Fibroblast of pulmonary artery (primary cell): ENCODE measurements around the gene CAMTA1.

Experiments used
- DNase-seq: peaks from one replicate; pipeline ENCODE4 v3.0.0-alpha.2; 2010; ENCODE audit warnings: low read depth
- H3K4me3 ChIP-seq: replicated peaks from 2 replicates; pipeline ENCODE4 v1.5.1; 2011; ENCODE audit warnings: low read depth, mild to moderate bottlenecking, control low read depth, low read length, moderate library complexity
- TF ChIP-seq, protein P1 (sequence below): IDR thresholded peaks from 2 replicates; pipeline ENCODE4 v1.5.1; 2011; ENCODE audit warnings: mild to moderate bottlenecking, control low read depth, low read length, inconsistent platforms; ENCODE audit errors: missing control alignments

The CAMTA1 gene

DNA sequence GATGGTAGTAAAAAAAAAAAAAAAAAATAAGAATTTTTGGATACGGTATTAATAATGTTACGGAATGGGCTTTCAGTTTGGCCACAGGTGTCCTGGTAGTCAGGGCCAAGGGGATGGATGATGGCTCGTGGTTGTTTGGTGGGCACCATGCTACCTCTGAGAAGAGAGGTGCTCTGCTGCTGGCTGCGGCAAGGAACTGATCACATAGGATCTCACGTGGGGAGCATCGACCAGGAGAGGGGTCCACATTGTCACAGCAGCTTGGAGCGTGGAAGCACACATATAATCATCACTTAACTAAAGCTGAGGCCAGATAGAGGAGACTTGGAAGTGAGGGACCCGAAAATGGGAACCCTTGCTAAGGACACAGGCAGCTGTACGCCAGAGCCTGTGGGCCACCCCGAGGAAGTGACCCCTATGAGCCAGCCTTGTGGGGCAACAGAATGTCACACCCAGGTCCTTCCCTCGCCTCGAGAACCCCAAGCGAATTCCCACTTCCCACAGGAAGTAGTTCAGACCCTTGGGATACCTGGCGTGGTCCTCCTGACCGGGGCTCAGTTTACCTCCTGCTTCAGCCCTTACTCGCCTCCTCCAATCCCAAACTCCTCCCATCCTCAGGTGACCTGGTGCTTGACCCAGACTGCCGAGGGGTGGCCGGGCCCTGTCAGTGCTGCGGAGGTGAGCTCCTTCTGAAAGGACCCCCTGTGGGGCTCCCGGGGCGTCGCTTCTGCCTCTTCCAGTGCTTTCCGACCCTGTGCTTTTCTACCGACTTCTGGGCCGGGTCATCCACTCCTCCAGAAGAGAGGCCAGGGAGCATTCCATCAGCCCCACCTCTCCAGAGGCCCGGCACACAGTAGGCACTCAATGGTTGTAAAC lies 222.0 kb downstream of the CAMTA1 start:
- no peak for DNase-seq
- TF ChIP-seq, protein P1, sequence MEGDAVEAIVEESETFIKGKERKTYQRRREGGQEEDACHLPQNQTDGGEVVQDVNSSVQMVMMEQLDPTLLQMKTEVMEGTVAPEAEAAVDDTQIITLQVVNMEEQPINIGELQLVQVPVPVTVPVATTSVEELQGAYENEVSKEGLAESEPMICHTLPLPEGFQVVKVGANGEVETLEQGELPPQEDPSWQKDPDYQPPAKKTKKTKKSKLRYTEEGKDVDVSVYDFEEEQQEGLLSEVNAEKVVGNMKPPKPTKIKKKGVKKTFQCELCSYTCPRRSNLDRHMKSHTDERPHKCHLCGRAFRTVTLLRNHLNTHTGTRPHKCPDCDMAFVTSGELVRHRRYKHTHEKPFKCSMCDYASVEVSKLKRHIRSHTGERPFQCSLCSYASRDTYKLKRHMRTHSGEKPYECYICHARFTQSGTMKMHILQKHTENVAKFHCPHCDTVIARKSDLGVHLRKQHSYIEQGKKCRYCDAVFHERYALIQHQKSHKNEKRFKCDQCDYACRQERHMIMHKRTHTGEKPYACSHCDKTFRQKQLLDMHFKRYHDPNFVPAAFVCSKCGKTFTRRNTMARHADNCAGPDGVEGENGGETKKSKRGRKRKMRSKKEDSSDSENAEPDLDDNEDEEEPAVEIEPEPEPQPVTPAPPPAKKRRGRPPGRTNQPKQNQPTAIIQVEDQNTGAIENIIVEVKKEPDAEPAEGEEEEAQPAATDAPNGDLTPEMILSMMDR = no peak
- no peak overlapping the region for H3K4me3 ChIP-seq

DNA sequence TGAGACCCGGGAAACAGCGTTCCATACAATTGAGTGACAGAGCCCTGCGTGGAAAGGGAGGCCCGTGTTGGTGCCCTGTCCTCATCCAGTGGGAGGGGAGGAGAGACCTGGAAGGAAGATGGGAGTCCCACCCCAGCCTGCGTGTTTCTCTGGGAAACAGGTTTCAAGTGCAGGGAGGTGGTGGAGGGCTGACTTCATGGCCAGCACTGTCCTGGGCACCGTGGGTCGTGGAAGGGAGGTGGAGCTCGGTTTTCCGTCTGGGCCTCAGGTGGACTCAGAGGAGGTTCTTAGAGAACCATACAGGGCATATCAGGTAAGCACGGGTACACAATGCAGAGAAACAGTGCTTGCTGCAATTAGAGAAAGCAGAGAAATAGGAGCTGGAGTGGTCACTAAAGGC lies 222.6 kb downstream of the CAMTA1 start:
- no peak for DNase-seq
- TF ChIP-seq, protein P1 = no peak
- no peak overlapping the region for H3K4me3 ChIP-seq

DNA sequence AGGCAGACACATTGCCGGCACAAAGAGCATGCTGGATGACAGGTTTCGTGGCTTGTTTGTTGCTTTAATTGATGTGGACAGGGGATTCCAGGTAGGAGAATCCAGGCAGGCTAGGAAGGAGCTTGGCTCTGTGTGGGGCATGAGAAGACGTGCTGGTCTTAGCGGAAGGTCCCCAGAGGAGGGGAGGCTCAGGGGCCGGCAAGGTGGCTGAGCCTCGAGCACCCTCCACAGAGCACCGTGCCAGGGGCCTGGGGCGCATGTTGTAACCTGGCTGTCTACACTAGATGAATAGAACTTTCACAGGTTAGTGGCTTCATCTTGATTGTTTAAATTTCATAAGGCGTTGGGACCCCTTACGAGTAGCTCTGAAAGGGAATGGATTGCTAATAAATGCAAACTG lies 223.1 kb downstream of the CAMTA1 start:
- TF ChIP-seq, protein P1 = no peak
- DNase-seq = no peak
- no peak overlapping the region for H3K4me3 ChIP-seq

DNA sequence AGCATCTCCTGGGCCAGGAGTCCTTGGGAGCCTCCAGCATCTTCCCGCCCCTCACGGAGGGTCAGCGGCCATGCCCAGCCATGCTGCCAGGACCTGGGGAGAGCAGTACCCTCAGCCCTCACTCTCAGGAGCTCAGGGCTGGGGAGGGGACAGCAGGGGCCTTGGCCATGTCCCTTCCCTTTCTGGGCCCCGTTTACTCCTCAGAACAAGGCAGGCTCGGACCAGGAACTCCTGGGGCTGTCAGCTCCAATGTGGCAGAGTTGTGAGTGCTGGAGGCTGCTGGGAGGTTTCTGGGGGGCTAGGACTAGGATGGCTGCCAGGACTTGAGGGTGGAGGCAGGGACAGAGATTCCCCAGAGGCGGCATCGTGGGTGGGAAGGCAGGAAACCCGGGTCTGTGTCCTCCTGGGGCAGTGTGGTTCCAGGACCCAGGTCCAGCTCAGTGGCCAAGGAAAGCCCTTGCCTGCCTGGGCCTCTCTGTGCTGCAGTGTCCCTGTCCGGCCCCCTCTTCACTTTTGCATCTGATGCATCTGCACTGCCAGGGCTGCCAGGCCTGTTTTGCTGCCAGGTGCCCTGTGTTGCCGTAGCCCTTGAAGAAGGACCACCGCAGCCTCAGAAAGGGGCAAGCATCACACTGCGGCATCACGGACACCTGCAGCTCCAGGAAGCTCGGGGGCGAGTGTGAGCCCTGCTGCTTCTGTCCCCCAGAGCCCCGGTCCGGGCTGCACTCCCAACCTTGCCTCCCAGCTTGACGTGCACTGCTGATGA lies 223.9 kb downstream of the CAMTA1 start:
- DNase-seq = no peak
- H3K4me3 ChIP-seq = no peak overlapping the region
- TF ChIP-seq, protein P1 = no peak

DNA sequence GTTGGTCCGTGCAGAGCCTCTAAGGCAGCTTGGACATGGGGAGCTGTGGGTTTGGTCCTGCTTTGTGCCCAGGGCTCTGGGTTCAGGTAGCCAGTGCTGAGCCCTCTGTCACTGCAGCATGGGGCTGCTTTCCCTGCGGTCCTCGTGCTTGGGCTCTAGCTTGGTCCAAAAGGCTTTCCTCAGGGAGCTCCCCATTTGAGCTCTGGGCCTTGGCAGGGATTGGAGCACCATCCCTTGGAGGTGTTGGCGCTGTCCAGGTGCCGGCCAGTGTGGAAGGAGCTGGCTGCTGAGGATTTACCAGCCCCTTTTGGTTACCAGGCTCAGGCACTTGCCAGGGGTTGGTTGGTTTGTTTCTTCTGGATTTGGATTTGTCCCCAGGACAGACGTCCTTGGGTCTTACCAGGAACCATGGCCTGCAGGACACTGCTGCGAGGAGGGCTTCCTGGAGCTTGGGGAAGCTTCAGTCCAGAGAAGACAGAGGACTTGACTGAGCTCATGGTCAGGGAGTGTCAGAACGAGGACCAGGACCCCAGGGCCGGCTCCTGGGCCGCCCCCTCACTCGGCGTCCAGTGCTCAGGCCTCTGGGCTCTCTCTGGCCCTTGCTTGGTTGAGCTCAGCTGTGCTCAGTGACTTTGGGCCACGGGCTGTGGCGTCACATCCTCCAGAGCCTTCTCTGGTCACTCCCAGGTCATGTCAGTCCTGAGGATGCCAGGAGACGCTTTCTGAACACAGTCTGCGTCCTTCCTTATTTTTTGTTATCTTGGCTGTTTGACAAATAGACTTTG lies 224.7 kb downstream of the CAMTA1 start:
- TF ChIP-seq, protein P1 = no peak
- DNase-seq = no peak
- no peak overlapping the region for H3K4me3 ChIP-seq

DNA sequence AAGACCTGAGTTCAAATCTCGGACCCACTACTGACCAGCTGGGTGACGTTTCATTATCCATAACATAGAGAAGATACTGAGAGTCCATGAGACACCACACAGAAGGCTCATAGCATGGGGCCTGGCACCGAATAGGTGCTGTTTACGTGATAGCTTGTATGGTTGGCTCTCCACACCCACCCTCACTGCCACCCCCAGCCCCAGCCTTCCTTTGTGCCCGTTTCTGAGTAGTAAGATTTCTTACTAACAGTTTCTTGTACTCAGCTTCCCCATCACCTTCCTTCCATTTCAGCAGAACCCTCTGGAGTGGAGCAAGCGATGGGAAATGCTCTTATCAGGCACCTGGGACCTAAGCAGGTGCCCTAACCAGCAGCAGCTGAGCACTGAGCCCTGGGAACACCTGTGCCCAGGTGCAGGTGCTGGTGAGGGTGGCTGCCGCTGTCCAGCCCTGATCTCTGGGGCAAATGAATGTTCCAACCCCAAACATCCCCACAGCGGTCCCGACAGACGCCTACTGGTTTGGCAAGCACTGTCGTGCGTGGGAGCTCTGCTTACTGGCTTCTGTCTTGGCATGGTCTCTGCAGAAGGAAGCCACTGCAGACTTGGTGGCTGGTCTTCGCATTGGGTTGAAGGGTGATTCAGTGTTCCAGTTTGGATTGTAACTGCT lies 225.4 kb downstream of the CAMTA1 start:
- no peak for DNase-seq
- H3K4me3 ChIP-seq = no peak overlapping the region
- TF ChIP-seq, protein P1 = no peak
